GM19467 (cell line): ENCODE results near the gene B9D1.
"Not testable (repeated sequence)": the region's sequence is repeated elsewhere in the genome, so short reads cannot be mapped to it uniquely, and the experiment has no call there.

Experiments used
- ATAC-seq: cut with Tn5 transposase; IDR thresholded peaks from one replicate; pipeline ENCODE4 v1.9.1; 2021; ENCODE audit warnings: mild to moderate bottlenecking, moderate library complexity; ENCODE audit not compliant: unreplicated experiment

The B9D1 gene

DNA sequence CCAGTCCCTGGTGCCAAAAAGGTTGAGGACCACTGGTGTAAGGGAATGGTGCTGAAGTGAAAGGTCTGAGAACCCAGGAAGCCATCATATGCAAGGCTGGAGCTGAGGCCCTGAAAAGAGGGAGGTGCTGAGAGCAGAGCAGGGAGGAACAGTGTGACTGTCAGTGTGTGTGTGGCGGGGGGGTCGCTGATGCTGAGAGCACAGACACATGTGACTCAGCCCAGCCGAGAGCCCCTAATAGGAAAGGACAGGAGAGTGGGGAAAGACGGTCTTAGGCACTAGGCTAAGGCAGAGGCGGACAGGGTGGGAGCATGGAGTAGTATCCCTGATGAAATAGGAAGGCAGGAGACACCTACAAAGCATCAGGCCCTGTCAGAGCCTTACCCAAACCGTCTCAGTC lies 1.2 kb downstream of the B9D1 start:
- no peak for ATAC-seq

DNA sequence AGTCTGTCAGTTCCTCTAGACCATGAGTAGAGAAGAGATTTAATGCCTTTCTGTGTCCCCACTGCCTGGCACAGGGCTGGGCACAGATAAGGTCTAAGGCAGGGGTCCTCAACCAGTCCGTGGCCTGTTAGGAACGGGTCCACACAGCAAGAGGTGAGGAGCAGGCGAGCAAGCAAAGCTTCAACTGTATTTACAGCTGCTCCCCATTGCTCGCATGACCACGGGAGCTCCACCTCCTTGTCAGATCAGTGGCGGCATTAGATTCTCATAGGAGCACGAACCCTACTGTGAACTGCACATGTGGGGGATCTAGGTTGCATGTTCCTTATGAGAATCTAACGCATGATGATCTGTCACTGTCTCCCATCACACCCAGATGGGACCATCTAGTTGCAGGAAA lies 1.8 kb downstream of the B9D1 start:
- no peak for ATAC-seq

DNA sequence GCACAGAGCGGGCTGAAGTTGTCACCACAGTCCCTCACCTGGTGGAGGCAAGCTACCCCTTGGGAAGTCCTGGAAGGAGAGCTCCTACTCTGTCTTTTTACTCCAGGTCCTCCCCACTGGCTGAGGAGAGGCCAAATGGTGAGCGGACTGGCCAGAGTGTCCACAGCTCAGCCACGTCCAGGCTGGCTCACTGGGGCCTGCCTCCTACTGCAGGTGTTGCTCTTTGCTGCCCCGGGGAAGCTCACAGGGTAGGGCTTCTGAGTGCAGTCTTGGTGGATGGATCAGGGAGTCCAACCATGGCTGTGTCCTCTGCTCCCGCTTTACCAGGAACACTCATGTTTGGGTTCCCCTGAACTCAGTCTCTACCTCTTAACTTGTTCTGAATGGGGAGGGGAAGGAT lies 2.7 kb downstream of the B9D1 start:
- no peak for ATAC-seq

DNA sequence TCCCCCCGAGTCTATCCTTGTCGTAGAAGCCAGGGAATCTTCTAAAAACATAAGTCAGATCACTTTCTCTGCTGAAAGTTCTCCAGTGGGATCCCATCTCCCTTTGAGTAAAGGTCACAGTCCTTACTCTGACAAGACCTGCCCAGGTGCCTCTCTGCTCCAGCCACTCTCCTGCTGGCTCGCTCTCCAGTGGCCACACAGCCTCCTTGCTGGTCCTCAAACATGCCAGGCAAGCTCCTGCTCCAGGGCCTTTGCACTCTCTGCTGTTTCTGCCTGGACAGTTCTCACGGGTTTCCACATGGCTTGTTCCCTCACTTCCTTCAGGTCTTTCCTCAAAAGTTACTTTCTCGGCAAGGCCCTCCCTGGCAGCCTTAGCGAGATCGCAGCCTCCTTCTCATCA lies 3.4 kb downstream of the B9D1 start:
- no peak for ATAC-seq

DNA sequence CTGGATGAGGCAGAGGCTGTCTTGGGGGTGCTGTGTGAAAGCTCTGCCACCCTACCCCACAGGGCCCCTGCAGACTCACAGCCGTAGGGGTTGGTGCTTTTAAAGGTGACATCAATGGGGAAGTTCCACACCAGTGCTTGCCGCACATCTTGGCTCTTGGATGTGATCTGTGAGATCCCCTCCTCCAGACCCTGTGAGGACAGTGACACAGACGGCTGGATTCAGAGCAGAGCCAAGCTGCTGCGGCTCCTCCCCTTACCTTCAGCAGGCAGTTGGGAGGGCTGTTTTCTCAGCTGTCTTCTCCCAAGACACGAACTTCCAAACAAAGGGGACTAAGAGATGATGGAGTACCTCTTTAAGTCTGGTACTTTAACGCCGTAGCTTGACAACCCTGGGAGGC lies 4.8 kb downstream of the B9D1 start:
- no peak for ATAC-seq

DNA sequence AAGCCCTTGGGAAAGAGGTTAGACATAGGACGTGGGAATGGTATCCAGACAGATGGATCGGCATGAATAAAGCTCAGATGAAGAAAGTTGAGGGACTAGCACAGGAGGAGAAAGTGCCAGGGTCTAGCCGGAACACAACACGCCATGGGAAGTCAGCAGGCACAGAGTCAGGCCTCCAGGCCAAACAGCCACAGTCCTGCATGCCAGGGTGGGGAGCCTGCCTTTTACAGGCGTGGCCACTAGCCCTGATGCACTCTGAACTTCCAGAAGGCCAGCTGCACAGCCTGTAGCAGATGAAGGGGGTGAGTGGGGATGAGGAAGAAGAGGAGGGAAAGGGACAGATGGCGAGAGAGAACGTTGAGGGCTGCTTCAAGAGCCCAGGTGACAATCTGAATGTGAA lies 5.2 kb downstream of the B9D1 start:
- no peak for ATAC-seq

DNA sequence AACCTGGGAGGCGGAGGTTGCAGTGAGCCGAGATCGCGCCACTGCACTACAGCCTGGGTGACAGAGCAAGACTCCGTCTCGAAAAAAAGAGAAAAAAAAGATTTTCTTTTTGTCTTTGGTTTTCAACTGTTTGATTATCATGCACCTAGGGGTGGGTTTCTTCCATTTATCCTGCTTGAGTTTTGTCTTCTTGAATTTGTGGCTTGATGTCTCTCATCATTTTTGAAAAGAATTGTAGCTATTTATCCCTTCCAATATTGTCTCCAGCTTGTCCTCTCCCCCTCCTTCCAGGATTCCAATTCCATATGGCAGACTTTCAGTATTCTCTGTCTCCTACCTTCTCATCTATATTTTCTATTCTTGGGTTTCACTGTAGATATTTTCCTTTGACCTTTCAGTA lies 7.8 kb downstream of the B9D1 start:
- no peak for ATAC-seq

DNA sequence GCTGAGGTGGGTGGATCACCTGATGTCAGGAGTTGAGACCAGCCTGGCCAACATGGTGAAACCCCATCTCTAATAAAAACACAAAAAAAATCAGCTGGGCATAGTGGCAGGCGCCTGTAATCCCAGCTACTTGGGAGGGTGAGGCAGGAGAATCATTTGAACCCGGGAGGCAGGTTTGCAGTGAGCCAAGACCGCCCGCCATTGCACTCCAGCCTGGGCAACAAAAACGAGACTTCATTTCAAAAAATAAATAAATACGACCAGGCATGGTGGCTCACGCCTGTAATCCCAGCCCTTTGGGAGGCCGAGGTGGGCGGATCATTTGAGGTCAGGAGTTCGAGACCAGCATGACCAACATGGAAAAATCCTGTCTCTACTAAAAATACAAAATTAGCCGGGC lies 9.1 kb downstream of the B9D1 start:
- ATAC-seq: not testable (repeated sequence)

DNA sequence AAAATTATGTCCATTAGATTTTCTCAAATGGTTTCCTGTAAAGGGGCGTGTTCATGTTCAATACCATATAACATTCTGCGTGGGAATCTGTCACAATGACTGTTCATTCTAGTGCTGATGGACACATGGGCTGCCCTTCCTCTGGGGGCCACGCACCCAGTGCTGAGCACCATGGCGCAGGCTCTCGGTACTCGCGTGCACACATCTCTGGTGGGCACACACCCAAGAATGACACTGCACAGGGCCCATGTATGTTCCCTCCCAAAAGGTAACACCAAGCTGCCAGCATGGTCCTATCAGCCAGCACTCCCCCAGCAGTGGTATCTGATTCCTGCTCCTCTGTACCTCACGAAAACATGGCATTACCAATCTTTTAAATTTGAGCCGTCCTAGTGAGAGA lies 13.7 kb downstream of the B9D1 start:
- ATAC-seq: no peak

DNA sequence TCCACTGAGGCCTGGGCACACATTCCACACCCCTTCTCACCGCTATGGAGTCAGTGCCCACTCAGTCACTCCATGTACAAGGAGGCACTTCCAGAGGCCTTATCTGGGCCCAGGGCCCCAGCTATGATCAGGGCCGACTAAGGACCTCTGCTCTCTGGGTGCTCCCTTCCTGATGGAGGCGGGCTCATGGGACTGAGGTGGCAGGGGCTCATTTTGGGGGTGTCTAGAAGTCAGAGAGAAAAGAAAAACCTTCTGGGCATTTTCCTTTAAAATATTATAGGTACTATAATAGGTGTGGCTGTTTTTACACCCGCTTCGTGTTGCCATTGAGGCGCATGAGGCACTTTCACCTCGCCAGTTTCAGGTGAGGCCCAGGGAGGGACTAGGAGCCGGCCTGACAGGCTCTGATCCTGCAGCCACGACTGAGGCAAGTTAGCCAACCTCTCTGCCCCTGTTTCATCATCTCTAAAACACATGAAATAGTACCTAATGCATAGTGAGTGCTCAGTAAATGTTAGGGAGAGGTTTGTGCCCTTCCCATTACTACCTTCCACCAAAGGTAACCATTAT lies 14.4 kb downstream of the B9D1 start:
- no peak for ATAC-seq

DNA sequence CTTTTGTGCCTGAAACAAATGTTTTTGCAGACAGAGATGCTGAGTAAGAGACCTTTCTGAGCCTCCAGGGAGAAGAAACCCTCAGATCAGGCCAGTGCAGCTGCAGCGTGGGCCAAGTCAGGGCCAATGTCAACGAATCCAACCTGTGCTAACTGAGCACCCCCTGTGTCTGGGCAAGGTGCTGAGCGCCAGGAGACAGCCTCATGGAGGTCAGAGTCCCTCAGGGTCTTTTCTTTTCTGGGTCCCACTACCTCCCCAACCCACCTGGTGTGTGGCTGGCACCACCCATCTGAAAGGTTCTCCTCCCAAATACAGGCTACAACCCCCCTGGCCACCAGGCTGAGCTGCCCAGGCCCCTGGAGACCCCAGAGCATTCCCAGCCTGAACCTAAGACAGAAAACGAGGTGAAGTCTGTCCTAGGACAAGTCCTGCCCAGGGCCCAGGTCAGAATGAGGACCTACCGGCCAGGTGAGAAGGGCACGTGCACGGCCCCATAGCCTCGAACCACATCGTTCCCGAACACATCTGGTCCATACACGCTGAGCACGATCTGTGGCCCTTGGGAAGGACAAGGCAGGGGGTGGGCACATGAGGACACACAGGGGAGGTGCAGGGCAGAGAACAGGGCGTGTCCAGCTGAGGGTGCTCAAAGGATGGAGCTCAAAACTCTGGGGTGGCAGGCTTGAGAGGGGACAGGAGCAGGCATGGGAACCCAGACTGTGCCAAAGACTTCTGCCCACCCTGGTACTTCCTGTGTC lies 15.0 kb downstream of the B9D1 start:
- no peak for ATAC-seq

DNA sequence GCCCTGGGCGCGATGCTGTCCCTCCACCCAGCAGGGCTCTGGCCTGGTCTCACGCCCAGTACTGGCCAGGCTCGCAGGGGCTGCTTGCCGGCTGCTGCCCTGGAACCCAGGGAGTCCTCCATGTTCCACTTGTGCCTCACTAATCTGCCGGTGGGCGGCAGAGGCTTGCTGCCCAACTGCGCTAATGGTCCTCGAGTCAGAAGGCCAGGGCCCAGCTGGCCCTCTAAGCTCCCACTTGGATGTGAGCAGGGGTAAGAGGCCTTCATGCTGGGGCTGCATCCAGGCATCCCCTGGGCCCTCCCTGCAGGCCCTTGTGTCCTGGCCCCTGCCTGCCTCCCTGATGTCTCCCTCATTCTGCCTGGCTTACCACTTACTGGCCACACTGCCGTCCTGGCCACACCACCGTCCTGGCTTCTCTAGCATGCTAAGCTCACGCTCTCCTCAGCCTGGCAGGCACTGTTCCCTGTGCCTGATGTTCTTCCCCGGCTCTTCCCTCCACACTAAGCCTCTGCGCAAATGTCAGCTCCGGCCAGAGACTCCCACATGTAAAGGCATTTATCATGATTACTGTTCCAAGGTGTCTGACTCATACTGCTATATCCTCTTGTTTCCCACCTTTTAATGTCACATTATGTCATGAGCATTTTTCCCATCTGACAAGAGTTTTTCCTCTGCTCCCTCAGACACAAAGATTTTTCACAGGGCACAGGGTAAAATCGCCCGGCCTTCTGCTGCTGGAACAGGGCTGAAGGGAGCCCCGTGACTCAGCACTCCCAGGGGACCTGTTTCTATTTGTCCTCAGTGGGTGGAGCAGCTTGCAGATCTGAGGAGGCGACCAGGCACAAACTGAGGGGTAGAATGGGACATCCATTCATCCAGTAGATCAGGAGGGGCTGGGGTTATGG lies 15.9 kb downstream of the B9D1 start:
- ATAC-seq: no peak

DNA sequence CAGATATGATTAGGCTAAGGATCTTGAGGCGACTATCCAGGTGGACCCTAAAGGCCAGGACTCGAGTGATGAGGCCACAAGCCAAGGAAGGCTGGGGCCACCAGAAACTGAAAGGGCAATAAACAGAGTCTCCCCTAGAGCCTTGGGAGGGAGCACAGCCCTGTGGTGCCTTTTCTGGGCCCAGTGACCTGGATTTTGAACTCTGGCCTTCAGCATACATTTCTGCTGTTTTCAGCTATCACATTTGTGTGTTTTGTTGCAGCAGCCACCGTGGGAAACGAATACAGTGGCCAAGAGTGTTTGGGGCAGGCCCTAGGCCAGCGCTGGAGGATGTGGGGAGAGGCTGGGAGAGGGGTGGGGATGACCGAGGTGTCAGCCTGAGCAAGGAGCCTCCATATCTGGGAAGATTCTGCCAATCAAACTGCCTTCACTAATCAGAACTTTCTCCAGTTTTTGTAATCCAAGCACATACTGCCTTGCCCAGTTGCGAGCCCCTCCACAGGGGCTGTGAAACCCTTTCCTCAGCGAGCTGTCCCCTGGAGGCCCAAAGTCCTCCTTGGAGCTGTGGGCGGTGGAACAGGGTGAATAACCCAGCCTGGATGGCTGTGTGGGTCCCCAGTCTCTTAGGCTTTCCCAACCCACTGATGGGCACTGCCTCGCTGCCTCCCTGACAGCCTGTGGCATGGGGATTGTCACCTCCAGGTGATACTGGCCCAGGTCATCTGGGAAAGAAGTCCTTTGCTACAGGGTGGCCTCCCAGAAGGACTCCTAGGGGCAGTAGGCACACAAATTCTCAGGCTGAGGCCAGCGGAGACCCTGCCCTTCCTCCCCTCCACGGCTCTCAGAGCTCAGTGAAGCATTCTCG lies 16.8 kb downstream of the B9D1 start:
- no peak for ATAC-seq

DNA sequence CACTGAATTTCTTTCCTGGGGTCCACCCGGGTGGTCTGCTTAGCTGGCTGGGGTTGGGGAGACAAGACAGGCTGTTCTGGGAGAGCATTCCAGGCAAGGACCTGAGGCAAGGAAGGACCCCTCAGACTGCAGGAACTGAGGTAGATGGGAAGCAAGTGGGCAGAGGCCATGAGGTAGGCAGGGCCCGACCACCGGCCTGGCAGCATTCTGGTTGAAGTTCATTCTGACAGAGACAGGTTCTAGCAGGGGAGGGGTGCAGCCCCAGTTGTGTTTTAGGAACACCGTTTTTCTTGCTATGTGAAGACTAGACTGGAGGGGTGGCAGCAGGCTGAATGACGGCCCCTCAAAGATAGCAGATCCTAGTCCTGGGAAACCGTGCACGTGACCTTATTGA lies 17.5 kb downstream of the B9D1 start:
- no peak for ATAC-seq

DNA sequence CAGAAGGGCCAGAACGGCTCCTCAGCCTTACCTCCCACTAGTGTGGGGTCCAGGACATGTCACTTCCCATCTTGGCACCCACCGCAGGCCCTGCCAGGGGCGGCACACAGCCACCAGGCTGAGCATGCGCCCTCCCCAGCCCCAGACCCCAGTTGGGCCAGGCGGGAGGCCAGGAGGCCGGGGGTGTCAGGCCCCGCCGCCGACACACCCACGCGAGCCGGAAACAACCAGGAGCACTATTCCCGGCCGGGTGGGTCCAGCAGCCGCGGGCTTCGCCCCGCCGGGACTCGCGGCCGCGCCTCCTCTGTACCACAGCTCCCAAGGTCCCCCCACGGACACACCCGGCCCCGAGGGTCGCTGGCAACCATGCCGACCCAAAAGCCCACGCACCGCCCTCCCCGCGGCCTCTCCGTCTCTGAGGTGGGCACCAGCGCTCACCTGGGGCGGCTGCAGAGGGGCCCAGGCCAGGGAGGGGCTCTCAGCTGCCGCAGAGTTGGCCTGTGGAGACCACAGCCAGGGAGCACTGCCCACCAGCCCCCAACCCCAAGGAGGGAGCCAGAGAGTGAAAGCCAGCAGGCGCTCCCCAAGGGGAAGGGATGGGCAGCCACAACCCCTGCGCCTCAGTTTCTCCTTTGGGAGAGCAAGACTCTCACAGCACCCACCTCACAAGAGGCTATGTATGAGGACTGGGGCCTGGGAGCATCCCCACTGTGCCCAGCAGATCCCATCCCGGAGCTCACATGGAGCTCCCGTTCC lies 18.0 kb downstream of the B9D1 start:
- no peak for ATAC-seq

DNA sequence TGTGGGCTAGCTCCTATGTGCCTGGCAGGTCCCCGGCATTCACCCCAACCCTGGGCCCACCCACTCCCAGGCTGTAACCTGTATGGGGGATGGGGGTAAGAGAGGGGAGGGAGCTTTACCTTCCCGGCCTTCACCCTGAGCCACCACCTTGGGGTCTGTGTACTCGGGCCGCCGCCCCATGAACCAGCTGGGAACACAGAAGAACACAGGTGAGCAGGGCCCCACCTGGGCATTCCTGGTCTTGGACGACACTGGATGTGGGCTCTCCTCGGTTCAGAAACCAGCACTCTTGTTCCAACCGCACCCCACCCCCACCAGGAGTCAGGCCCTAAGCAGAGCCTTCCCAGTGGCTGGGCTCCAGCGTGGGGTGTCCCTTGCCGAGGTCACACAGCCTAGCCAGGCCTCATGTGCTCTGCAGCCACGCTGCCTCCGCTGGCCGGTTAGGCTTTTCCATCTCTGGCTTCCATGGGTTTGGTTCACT lies 18.8 kb downstream of the B9D1 start:
- ATAC-seq: no peak

DNA sequence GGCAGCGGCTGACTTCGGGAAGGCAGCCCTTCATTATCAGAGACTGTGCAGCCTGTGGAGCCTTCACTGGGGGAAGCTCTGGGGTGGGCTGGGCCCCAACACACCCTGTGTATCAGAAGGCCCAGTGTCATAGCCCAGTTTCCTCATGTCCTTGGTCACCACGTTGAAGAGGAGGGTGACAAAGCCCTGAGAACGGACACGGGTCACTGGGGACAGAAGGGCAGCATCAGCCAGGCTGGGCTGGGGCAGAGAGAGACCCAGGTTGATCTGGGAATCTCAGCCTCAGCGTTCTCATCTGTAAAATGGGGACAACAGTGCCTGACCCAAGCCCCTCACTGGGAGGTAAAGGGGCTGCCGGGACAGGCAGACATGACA lies 19.3 kb downstream of the B9D1 start:
- ATAC-seq: no peak

DNA sequence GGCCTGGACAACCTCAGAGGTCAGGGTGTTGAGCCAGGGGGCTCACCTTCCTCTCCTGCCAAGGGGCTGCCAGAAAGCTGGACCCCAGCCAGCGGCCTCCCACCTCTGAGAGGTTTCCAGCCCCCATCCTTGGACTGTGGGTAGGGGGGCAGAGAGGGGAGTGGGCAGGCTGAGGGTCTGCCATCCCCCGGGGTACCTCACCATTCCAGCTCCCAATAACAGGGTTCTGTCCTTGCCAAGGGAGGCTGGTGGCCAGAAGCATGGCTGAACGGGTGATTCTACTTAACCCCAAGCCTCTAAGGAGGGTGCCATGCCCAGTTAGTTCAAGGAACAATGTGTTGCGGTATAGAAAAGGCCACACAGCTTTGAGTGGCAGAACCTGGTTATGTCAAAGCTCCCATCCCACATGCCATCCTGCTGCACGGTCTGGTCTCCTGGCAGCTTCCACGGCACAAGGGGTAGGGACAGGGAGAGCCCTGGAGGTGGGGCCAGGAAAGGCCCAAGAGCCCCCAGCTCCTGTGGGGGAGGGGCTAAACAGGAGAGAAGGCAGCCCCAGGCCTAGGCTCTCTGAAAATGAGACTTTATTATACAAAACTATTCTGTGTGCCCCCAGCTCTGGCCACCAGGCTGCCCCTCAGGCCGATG lies 19.8 kb downstream of the B9D1 start:
- no peak for ATAC-seq
